Activated CD4-positive, alpha-beta T cell treated with anti-CD3 and anti-CD28 coated beads, Interleukin-2, amount 50 U/mL, for 1 hour (primary cell): ENCODE measurements around the gene ACTL6A.

ENCODE experiments used
- DNase-seq: peaks from one replicate; pipeline ENCODE4 v3.0.0-alpha.2; 2020

Gene ACTL6A

DNA sequence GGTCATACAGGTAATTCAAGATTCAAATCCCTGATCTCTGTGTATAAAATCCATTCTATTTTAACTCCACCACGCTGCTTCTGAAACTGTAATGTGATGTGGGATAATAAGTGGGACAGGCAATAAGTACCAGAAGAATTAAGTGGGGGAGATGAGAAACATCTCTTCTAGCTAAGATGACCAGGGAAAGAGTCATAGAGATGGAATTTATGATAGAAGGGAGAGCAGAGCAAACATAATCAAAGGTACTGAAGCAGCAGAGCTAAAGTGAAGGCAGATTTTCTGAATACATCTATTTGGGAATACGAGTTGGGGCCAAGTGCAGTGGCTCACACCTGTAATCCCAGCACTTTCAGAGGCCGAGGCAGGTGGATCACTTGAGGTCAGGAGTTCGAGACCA, 36.8 kb downstream of the ACTL6A start:
- DNase-seq = no peak

DNA sequence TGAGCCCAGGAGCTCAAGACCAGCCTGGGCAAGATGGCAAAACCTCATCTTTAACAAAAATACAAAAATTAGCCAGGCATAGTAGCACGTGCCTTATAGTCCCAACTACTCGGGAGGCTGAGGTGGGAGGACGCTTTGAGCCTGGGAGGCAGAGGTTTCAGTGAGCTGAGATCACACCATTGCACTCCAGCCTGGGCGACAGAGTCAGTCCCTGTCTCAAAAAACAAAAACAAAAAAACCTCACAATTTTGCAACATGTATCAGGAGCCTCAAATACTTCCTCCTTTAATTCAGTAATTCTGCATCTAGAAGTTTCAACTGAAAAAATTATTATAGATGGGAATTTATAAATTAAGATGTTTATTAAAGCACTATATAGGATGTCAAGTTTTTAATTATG, 40.6 kb downstream of the ACTL6A start:
- DNase-seq = no peak

DNA sequence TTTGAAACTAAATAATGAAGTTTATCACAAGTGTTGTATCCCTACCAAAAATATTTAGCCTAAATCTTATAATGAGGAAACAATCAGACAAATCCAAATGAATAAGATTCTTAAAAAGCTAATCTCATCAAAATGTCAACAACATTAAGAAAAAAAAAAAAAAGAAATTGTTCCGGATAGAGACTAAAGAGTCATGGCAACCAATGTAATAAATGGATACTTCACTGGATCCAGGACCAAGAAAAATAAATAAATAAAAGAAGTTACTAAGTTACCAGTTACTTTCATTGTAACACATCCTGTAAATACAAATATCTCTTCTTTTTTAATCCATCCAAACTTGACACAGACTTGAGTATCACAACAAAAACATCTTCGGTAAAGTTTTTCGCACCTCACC, 41.1 kb downstream of the ACTL6A start:
- no peak for DNase-seq

DNA sequence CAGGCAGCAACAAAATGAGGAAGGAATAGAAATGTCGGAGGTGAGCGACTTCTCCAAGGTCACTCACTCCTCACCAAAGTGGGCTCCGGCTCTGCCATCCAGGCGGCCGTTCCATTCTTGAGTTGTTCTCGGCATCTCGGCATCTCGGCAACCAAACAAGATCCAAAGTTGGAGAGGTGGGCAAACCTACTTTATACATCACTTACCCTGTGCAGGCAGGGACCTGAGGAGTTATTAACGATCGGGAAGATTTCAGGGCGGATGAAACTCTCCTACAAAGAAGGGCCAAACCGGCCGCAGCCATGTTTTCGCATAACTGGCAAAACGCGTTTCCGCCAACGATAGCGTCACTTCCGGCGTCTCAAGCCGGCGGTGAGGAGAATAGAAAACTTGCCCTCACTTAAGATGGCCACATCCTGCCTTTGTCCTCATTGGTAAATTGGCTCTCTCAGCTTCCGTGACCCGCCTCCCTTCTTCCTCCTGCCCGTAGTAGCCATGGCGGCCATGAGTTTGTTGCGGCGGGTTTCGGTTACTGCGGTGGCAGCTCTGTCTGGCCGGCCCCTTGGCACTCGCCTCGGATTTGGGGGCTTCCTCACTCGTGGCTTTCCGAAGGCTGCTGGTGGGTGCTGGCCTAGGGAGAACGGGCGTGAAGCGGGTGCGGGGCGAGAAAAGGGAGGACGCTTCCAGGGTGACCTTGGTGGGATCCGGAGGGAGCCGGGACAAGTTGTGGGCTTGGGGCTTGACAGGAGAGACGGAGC, 41.8 kb downstream of the ACTL6A start, which contains the start of the genes MRPL47 and NDUFB5:
Gene MRPL47, minus strand, starts transcription at position 318 of the 758 bp plus-strand sequence. Its CDS starts 14 bp downstream, at position 304.
Gene NDUFB5, plus strand, starts transcription at position 474 of the 758 bp plus-strand sequence. Its CDS starts 22 bp downstream, at position 496.
- peak; percentile 89 for DNase-seq

DNA sequence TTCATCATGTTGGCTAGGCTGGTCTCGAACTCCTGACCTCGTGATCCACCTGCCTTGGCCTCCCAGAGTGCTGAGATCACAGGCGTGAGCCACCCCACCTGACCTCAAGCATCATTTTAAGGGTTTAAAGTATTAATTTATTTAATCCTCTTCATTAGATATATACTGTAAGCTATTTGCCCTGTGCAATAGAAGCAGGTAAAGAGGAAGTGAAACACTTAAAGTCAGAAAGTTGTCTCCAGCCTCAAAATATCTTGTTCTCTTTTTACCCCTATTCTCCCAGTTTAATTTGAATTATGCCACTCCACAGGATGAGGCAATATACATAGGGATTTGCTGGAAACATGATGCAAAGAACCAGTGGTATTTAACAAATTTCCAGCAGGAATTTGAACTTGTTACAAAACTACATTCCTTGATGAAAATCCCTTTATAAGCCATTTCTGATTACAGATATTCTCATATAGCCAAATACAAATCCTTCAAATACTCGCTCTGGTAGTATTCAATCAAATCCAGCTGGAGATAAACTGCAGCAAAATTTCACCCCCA, 43.9 kb downstream of the ACTL6A start:
- no peak for DNase-seq

DNA sequence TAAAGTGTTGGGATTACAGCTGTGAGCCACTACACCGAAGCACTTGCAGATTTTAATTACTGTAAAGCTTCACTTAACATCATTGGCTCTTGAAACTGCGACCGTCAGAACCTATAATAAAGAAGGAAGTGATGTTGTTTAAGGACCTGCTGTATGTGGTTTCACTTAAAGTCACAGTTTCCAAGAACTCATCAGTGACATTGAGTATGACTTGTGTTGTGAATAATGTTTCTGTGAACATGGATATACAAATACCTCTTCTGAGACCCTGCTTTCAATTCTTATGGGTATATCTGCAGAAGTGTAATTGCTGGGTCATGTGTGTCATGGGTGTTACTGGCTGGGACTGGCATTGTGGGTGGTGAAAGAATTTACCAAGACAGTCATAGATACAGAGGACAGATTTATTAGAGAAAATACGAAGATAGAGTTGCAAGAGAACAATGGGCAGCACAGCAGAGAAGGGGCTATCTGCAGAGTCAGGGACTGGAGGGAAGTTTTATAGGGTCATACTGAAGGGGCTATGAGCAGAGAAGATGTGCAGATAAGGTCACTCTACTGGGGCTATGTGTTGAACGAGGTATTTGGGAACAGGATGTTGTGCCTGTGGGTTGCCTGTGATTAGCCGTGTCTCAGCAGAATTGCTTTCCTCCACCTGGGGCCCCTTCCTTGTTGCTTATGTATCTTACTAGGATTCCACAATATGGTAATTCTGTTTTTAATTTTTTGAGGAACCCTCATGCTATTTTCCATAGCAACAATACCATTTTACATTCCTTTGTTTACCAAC, 46.4 kb downstream of the ACTL6A start:
- no peak for DNase-seq

DNA sequence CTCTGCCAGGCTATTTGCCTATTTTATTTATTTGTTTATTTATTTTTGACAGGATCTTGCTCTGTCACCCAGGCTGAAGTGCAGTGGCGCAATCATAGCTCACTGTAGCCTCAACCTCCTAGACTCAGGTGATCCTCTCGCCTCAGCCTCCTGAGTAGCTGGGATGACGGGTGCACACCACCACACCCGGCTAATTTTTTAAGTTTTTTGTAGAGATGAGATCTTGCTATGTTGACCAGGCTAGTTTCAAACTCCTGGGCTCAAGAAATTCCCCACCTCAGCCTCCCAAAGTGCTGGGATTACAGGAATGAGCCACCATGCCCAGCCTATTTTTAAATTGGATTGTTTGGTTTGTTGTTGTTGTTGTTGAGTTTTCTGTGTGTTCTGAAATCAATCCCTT, 47.3 kb downstream of the ACTL6A start:
- DNase-seq = no peak

DNA sequence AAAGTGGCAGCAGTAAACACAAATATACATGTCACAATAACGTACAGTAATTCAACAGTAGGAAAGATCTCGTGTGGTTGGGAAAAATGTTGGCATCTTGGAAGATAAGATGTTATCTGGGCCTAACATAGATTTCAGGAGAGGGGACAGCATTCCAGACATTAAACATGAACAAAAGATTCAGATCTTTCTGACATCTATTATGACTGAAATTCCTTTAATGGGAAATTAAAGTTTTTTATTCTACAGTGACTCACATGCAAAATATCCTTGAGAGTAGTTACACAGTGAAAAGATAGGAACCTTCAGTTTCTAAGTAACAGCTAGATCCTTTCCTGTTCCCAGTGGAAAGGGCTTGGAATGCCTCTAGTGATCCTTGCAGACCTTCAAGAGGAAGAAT, 51.1 kb downstream of the ACTL6A start:
- no peak for DNase-seq

DNA sequence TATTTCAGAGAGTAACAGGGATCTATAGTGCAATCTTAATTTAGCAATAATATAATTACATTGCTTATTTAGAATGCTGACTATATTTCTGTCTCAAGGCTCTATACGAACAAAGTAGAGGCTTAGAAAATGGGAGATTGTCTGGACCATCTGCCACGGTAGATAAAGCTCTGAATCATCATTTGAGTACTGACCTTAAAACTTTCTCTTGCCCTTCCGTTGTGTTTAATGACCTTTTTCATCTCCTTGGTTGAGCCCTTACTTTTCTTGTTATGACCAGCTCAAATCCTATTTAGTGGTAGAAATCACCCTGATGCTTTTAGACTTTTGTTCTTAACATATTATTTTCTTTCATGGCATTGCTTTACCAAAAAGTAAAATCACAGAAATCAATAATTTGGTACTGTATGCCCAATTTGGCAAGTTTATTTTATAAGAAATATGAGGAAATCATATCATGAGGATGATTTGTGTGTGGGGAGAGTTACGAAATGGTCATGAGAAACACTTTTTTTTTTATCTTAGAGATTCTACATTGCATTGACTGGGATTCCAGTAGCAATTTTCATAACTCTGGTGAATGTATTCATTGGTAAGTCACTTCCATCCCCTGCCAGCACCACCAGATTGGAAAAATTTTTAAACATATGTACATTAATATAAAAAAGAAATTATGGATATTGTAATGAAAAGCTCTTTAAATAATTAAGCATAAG, 52.9 kb downstream of the ACTL6A start:
- DNase-seq = no peak

DNA sequence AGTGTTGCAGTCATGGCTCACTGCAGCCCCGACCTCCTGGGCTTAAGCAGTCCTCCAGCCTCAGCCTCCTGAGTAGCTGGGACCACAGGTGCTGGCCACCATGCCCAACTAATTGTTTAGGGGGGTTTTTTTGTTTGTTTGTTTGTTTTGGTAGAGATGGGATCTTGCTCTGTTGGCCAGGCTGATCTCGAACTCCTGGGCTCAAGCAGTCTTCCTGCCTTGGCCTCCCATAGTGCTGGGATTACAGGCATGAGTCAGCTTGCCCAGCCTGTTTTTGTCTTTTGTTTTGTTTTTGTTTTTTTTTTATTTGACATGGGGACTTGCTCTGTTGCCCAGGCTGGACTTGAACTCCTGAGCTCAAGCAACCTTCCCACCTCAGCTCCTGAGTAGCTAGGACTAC, 59.3 kb downstream of the ACTL6A start:
- DNase-seq = no peak

DNA sequence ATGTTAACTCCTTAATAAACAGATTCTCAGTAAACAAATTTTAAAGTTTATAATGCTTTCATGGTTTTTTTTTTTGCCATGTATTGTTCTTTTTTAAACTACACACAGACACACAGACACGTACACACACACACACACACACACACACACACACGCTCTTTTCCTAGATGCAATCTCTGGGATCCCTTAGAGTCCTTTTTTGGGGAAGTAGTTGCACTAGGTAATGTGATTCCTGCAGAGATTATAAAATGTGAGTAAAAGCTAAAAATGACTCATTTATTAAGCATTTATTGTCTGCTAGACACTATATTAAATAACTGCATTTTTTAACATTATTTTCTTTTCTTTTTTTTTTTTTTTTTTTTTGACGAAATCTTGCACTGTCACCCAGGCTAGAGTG, 61.7 kb downstream of the ACTL6A start:
- DNase-seq = no peak

DNA sequence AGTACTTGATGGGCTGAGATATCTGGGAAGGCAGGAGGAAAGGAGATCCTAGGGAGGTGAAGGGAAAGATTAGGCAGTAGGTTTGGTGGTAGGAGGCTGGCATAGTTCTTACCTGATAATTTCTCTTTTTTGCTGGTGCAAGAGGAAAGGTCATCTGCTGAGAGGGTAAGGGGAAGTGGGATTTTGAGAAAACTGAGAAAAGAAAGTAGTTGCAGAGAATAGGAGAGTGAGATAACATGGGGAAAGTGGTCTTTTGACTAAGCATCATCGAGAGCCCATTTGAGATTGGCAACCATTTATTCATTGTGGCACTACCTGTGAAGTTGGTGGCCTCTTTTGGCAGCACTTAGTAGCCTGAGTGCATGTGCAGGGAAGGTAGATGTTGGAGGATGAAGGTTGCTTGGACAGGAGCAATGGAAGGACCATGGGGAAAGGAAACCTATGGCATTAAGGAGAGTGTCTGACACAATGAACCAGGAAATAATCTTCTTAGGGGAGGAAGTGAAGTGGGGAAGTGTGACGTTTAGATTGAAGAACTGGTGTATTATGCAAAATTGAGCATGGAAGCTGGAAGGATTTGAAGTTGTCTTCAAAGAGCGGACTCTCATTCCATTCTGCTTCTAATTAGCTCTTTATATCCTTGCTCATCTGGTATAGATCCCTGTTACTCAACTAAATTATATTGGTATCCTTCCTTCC, 68.2 kb downstream of the ACTL6A start:
- DNase-seq = no peak
